SK-N-DZ (cell line): Measurements from ENCODE around the gene C17orf114.
"Not testable (repeated sequence)": the region's sequence is repeated elsewhere in the genome, so short reads cannot be mapped to it uniquely, and the experiment has no call there.

Source experiments
- DNase-seq: peaks from one replicate; pipeline ENCODE4 v3.0.0-alpha.2; 2015; ENCODE audit warnings: low spot score

C17orf114 gene

GRCh38 chr17:4802228-4802627 lies at the start of gene C17orf114:
Gene C17orf114 (minus strand): TSS chr17:4802328.
- DNase-seq, result no peak

GRCh38 chr17:4851084-4851483 lies 49.0 kb upstream of the C17orf114 start:
- no peak for DNase-seq

DNA sequence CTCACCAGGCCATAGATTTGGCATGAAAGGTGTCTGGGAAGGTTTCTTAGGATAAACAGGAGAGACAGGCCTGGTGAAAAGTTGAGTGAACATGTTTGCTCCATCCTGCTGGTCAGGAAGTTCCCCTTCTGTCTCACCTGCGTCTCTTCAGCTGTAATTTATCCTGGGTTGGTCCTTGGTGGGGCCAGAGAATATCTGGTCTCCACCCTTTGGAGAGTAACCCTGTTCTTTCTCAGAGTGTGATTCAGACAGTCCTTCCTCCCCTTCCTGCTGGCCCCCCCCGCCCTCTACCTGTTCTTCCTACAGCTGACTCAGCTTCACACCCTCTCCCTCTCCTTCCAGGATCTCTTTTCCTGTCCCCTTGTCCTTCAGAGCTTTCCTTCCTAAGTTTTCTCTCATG lies 48.1 kb upstream of the C17orf114 start:
- no peak for DNase-seq

- DNase-seq, result no peak
Measured at GRCh38 chr17:4849011-4849536, 46.9 kb upstream of the C17orf114 start.

- no peak for DNase-seq
Measured at GRCh38 chr17:4846635-4847390, 44.7 kb upstream of the C17orf114 start.

DNA sequence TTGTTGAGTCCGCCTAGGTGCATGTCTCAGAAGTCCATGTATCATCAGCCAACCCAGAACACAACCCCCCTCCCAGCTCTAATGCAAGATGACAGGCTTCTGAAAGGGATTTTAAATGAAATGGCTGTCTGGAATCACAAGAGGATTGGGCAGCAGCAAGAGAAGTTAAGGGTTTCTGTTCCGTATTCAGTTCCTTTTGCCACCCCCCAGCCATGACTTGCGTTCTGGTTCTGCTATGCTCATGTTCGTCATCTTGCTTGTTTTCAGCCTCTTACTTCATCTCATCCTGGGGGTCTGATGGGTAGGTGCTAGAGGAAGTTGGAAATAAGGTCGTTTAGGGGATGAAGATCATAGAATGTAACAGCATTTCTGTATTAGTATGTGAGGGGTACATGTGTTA lies 43.0 kb upstream of the C17orf114 start:
- DNase-seq, result no peak

- DNase-seq, result no peak
Measured at GRCh38 chr17:4843321-4844000, 41.3 kb upstream of the C17orf114 start.

- no peak for DNase-seq
Measured at GRCh38 chr17:4842376-4842775, 40.2 kb upstream of the C17orf114 start.

DNA sequence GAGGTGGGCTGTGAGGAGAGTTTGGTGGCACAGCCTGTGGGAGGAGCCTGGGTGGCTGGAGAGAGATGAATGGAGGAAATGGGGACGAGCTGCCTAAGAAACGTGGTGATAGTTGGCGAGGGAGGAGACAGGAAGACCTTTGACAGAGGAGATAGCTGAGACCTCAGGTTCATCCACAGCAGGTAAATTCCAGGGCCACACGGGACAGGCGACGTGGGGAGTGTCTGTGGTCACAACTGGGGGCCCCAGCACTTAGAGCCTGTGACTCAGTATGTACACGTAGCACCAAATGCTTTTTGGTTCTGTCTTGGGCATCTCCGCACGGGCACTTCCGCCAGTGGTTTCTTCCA lies 38.7 kb upstream of the C17orf114 start:
- no peak for DNase-seq

DNA sequence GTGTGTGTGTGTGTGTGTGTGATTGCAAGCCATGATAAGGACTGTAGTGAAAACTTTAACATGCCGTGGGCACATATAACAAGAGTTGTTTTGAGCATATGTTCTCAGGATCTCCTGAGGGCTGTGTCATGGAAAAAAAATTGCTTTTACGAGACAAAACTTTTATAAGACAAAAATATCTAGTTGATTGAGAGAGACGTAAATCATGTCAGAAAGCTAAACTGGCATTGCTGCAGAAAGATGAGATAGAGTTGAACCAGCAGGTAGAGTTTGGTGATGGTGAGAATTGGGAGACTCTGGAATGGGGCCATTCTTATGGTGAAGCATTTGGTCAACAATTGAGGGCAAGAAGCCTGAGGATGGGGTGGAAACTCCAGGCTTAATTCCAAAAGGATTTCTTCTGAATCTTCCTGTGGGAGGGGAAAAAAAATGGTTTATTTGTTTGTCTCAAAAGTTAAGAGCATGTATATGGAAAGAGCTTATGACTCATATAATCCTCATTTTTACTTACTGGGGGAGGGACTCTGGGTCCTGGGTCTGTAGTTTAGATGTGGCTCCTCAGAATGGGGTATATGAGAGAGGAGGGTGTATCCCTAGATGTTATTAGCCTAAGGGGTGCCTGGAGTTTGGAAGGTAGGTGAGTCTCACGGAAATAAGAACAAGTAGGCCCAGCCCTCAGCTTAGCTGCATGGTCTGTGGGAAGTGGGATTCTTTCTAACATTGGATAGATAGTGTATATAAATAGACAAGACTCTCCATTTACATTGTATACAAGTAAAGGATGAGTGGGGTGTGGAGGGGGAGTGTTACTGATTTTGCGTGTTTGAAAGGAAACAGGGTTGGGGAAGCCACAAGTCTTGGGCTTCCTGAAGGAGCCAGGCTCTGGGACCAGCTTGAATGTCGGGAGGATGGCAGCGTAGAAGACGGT lies 38.1 kb upstream of the C17orf114 start:
- no peak for DNase-seq

DNA sequence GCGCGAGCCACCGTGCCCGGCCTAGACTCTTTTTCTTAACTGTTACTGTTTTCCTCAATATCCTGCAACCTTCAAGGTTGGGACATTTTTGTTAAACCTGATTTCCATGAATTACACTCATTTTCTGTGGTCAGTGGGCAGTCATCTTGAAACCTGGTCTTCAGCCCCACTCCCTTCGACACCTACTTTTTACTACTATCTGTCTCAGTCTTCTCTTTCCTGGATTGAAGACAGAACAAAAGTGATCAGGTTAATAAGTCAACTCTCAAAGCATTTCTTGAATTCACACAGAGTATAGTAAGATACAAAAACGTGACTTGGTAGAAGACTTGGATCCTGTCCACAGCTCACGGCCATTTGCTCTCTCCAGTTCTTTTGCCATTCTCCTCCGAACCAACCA lies 37.1 kb upstream of the C17orf114 start:
- no peak for DNase-seq

DNA sequence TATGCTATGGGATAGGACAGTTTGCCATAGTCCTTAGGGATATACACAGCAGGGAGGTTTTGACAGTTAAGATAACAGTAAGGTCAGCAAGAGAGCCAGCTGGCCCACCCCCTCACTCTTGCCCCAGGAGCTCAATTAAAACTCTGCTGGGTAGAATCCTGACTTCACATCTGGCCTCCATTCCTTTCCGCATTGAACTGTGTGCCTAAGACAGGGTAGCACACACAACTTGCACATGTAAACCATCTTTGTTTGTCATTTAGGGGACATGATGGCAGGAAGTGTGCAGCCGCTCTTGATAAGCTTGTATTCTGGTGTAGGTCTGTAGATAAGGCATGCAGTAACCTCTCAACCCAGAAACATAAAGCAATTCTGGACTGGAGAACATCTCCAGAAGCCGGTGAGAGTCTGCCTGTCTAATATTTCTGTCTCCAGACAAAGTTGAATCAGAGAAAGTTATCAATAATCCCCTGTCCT lies 36.2 kb upstream of the C17orf114 start:
- DNase-seq, result no peak

- DNase-seq, result no peak
Measured at GRCh38 chr17:4837471-4838308, 35.6 kb upstream of the C17orf114 start.

- no peak for DNase-seq
Measured at GRCh38 chr17:4836221-4836620, 34.1 kb upstream of the C17orf114 start.

DNA sequence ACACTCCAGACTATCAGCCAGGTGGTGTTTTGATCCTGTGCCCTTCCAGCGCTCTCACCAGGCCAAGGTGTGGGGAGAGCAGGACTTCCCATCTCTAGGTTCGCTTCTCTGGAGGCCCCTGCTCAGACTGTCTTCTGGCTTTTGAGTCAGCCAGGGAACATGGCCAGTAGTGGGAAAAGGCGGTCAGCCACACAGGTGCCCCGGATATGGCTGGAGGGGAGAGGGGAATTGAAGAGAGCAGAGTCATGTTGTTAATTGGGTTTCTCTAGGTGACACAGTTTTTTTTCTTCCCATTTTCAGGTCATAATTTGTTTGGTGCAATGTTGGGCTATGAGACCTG lies 32.5 kb upstream of the C17orf114 start:
- no peak for DNase-seq

GRCh38 chr17:4833941-4834680 lies 32.0 kb upstream of the C17orf114 start:
- peak; percentile 32 for DNase-seq

- DNase-seq, result peak; percentile 94
Measured at GRCh38 chr17:4833178-4833940, 31.2 kb upstream of the C17orf114 start, which contains the start of gene MINK1. Gene MINK1 (plus strand): TSS chr17:4833340. CDS start chr17:4833584, 244 bp downstream.

- not testable (repeated sequence) for DNase-seq
Measured at GRCh38 chr17:4832829-4833177, 30.7 kb upstream of the C17orf114 start.

- DNase-seq, result no peak
Measured at GRCh38 chr17:4827399-4827798, 25.3 kb upstream of the C17orf114 start.
